Activated CD8-positive, alpha-beta T cell treated with anti-CD3 and anti-CD28 coated beads for 36 hours (primary cell): ENCODE results near the gene VAV1. TPM values are rescaled to one million over a fixed set of nuclear protein-coding genes. Genes with fewer than 3 reads are reported as not detected.

Source experiments
- ATAC-seq: fragments of 200-7000 bp; cut with Tn5 transposase; one replicate; pipeline ENCODE4 v1.10.0; 2021; ENCODE audit warnings: mild to moderate bottlenecking, moderate library complexity
- CTCF ChIA-PET: fragments of 350-600 bp; sonication (Branson Sonifier 250); formaldehyde crosslinking; loops from one replicate; lab custom pipeline; 2021; ENCODE audit warnings: antibody characterized with exemption; lab: Charles Lee
- POLR2A ChIA-PET: fragments of 350-600 bp; sonication (Branson Sonifier 250); formaldehyde crosslinking; loops from one replicate; lab custom pipeline; 2021; ENCODE audit warnings: antibody characterized with exemption; lab: Charles Lee
- DNase-seq: peaks from one replicate; pipeline ENCODE4 v3.0.0-alpha.2; 2020
- H3K27ac Mint-ChIP-seq: one replicate; pipeline ENCODE4 v1.8.0; 2021; ENCODE audit warnings: mild to moderate bottlenecking, mixed read lengths
- H3K27me3 Mint-ChIP-seq: one replicate; pipeline ENCODE4 v1.8.0; 2021; ENCODE audit warnings: mixed read lengths
- H3K36me3 Mint-ChIP-seq: one replicate; pipeline ENCODE4 v1.8.0; 2021; ENCODE audit warnings: low read depth, mixed read lengths
- H3K4me1 Mint-ChIP-seq: one replicate; pipeline ENCODE4 v1.8.0; 2021; ENCODE audit warnings: low read depth, mixed read lengths
- H3K4me3 Mint-ChIP-seq: one replicate; pipeline ENCODE4 v1.8.0; 2021; ENCODE audit warnings: mild to moderate bottlenecking, moderate library complexity, mixed read lengths
- H3K9me3 Mint-ChIP-seq: one replicate; pipeline ENCODE4 v1.8.0; 2021; ENCODE audit warnings: mixed read lengths
- CTCF ChIP-seq: fragments of 200-600 bp; IDR thresholded peaks from one replicate; pipeline ENCODE4 v1.8.0; 2022; ENCODE audit warnings: antibody characterized with exemption, mild to moderate bottlenecking
- intact Hi-C: fragments of 100-400 bp; cut with micrococcal nuclease; formaldehyde crosslinking; loops from one replicate; pipeline ENCODE4 v1.10.0; 2022
- total RNA-seq, 2 experiments: library from RNA; stranded (reverse); gene quantifications; one replicate each; pipeline ENCODE4 v1.2.3, GENCODE V29; 2021

VAV1 gene
- total RNA-seq, 2 experiments from 2014 or later: 61.7 to 65.4 TPM

DNA sequence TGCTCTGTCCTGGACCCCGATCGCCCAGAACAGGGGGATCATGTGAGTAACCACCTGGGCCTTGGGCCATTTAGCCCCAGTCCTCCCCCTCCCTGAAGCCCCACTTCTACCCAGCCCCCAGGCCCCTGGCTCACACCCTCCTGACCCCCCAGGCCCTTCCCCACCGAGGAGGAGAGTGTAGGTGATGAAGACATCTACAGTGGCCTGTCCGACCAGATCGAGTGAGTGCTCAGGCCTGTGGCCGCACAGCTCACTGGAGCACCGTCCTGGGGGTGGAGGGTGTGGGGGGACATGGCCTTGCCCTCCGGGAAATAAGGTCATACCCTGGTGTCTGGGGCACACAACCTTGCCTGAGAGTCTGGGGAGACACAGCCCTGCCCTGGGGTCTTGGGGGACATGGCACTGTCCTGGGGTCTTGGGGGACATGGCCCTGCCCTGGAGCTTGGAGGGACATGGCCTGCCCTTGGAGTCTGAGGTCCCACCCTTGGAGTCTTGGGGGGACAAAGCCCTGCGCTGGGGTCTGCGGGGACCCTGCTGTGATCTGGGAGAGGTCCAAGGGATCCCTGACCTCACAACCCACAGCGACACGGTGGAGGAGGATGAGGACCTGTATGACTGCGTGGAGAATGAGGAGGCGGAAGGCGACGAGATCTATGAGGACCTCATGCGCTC is 49.3 kb downstream of the VAV1 start:
- Mint-ChIP-seq H3K4me1 (peaks cover 8% of the 10 kb centered on the region), H3K36me3 (peaks cover 56% of the 10 kb centered on the region), H3K9me3 (peaks cover 16% of the 10 kb centered on the region), H3K4me3 (no peak overlapping the region), H3K27me3 (no peaks in the 10 kb centered on the region), H3K27ac (no peak overlapping the region)
- intact Hi-C loops: no loop called here
- POLR2A ChIA-PET: no interaction called here
- ATAC-seq (no peak), DNase-seq (no peak)
- TF ChIP-seq CTCF: no peak
- CTCF ChIA-PET: no interaction called here

GRCh38 chr19:6822311-6822670 is 49.8 kb downstream of the VAV1 start:
- Mint-ChIP-seq H3K27me3 (no peaks in the 10 kb centered on the region), H3K9me3 (peaks cover 16% of the 10 kb centered on the region), H3K4me1 (peaks cover 5% of the 10 kb centered on the region), H3K36me3 (peaks cover 60% of the 10 kb centered on the region), H3K27ac (no peak overlapping the region), H3K4me3 (no peak overlapping the region)
- no peak for DNase-seq
- no peak for ATAC-seq
- no peak for TF ChIP-seq CTCF
- CTCF ChIA-PET: no interaction called here
- POLR2A ChIA-PET: interaction anchor here (0.9 kb wide), 2 partner anchors 10 to 21 kb away, joined by 3 to 4 read pairs; no protein-coding TSS in a partner anchor
- intact Hi-C loops: no loop called here

DNA sequence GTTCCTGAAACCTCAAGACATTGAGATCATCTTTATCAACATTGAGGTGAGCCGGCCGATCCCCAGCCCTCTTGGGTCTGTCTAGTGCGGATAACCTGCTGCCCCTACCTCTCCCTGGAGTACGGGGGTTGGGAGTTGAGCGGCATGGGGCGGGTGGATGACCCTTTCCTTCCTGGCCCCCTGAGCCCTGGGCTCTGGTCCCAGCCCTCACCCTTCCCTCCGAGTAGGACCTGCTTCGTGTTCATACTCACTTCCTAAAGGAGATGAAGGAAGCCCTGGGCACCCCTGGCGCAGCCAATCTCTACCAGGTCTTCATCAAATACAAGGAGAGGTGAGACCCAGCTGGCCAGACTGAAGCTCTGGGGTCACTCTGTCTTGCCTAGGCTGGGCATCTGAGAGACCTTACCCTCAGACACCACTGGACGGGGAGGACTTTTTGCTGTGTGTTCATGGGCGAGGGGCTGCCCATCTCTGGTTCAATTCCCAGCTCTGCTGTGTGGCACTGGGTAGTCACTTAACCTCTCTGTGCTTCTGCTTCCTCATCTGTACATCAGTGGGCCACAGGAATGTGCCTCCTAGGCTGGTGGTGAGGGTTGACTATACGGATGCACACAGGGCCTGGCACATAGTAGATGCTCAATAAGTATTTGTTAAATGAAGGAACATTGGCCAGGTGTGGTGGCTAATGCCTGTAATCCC is 52.7 kb downstream of the VAV1 start:
- intact Hi-C loops: no loop called here
- DNase-seq (no peak), ATAC-seq (no peak)
- Mint-ChIP-seq H3K4me3 (no peak overlapping the region), H3K4me1 (peaks cover 11% of the 10 kb centered on the region), H3K36me3 (peaks cover 65% of the 10 kb centered on the region), H3K9me3 (peaks cover 2% of the 10 kb centered on the region), H3K27me3 (no peaks in the 10 kb centered on the region), H3K27ac (peak overlapping the region; percentile 10)
- ChIA-PET POLR2A (interaction anchor here (0.6 to 0.8 kb wide), 2 partner anchors 22 to 401 kb away, joined by 3 to 5 read pairs; partner anchors contain the start of gene KHSRP), CTCF (no interaction called here)
- TF ChIP-seq CTCF: no peak

DNA sequence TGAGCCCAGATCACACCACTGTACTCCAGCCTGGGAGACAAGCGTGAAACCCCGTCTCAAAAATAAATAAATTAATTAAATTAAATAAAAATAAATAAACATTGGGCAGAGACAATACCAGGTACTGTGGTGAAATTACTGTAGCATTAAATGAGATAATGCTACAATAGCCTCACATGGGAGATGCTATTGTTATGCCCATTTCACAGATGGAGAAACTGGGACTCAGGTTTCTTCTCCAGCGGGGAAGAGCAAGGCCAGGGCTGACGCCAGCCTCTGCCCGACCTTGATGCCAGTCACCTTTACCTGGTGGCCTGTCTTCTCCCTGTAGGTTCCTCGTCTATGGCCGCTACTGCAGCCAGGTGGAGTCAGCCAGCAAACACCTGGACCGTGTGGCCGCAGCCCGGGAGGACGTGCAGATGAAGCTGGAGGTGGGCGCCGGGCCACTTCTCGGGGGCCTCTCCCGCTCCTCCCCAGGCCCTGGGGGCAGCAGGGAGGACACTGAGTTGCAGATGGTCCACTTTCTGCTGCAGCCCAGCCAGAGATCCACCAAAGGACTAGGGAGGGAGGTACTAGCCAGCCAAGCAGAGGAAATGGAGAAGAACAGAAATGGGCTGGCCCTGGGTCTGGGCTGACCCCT is 53.9 kb downstream of the VAV1 start:
- Mint-ChIP-seq H3K4me3 (no peak overlapping the region), H3K27ac (no peak overlapping the region), H3K36me3 (peaks cover 62% of the 10 kb centered on the region), H3K4me1 (peaks cover 11% of the 10 kb centered on the region), H3K9me3 (peaks cover 2% of the 10 kb centered on the region), H3K27me3 (no peaks in the 10 kb centered on the region)
- ChIA-PET POLR2A (interaction anchor here (0.6 to 1.2 kb wide), 4 partner anchors 12 to 402 kb away, joined by 3 to 5 read pairs (median 4); partner anchors contain the start of gene KHSRP), CTCF (interaction anchor here (0.8 kb wide), 1 partner anchor 54 kb away, joined by 3 read pairs; the partner anchor contains the start of gene VAV1)
- ATAC-seq (no peak), DNase-seq (no peak)
- intact Hi-C loops: no loop called here
- no peak for TF ChIP-seq CTCF
